ENCODE data around the gene SSPN.
A peak's percentile ranks its signal among the peaks of the same experiment; 100 is the strongest.

The SSPN gene

DNA sequence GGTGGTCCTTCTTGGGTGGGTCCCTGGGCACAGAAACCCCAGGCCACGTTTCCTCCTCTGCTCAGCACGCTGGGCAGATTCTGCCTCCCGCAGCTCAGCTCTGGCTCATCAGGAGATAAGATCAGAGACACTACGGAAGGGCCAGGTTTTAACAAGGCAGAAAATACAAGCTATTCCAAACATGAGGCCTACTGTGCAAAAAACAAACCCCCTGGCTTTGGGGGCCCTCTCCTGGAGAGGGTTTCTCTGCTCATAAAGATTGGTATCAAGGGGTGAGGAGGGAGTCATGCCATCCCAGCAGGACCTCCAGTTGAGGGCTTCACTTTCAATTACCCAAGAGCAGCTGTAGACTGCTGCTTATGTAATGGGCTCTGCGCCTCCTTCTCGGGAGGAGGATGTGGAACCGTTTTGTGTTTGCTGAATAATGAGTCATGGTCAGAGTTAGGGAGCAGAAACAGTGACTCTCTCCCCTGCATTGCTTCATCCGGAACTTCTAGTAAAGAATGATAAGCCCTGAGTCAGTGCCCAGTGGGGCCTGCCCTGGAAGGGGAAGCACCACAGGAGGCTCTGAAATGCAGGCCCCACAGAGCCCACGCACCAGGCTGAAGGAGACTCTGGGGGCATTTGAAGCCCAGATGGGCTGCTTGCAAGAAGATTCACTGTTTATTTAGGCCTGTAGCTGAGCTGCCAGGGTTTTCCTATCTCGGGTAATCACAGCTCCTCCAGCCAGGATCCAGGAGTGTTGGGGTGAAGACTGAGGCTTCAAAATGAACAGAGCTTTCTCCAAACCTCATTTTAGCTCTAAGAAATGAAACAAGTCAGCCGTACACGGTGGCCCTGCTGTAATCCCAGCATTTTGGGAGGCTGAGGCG is 79.3 kb downstream of the SSPN start:
- peak; percentile 58 for TF ChIP-seq CTCF (conservative IDR thresholded peaks at IDR 0.05)
- H3K27ac ChIP-seq, result peak overlapping the region; percentile 87

- no peak for TF ChIP-seq CTCF (conservative IDR thresholded peaks at IDR 0.05)
- H3K27ac ChIP-seq, result peak overlapping the region; percentile 87
Measured at GRCh38 chr12:26275313-26276131, 80.1 kb downstream of the SSPN start.

DNA sequence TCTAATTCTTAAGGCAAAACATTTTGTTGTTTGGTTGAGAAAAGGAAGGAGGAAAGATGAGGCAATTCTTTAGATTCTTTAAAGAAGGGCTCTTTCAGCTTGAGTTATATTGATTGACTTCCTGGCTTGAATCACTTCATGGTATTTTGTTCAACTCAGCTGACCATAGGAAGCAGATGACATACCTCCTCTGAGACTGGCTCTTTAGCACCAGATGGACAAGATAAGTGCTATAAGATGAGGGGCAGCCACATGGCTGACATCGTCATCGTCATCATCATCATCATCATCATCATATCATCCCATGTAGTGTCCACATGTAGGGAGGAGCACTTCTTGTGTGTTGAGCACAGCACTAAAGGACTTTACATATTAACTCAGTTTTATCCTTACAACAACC is 81.3 kb downstream of the SSPN start:
- TF ChIP-seq CTCF (conservative IDR thresholded peaks at IDR 0.05), result no peak
- H3K27ac ChIP-seq, result no peak overlapping the region

GRCh38 chr12:26277506-26278246 is 82.3 kb downstream of the SSPN start:
- no peak for TF ChIP-seq CTCF (conservative IDR thresholded peaks at IDR 0.05)
- H3K27ac ChIP-seq, result no peak overlapping the region

GRCh38 chr12:26278266-26278665 is 82.9 kb downstream of the SSPN start:
- TF ChIP-seq CTCF (conservative IDR thresholded peaks at IDR 0.05), result no peak
- no peak overlapping the region for H3K27ac ChIP-seq

GRCh38 chr12:26278666-26279065 is 83.3 kb downstream of the SSPN start:
- TF ChIP-seq CTCF (conservative IDR thresholded peaks at IDR 0.05), result no peak
- H3K27ac ChIP-seq, result no peak overlapping the region

DNA sequence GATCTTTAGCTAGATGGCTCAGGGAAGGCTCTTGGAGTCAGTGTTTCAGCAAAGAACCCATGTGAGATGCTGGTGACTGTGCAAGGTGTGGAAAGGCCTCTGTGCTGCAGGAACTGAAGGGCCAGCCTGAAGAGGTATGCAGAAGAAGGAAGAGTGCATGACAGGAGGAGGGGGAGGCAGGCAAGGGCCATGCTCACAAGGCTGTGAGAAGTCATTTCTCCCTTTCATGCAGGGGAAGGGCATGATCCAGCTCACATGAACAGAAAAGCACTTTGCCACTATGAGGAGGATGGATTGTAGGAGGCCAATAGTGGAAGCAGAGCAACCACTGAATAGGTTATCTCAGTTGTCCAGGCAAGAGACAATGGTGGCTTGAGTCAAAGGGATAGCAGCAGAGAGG is 83.7 kb downstream of the SSPN start:
- no peak overlapping the region for H3K27ac ChIP-seq
- no peak for TF ChIP-seq CTCF (conservative IDR thresholded peaks at IDR 0.05)
